Keratinocyte (primary cell): ENCODE results near the gene CSK. TPM values are rescaled to one million over a fixed set of nuclear protein-coding genes. Genes with fewer than 3 reads are reported as not detected.

Experiments used
- DNase-seq: peaks from one replicate; pipeline ENCODE4 v3.0.0-alpha.2; 2011; ENCODE audit warnings: low read depth, missing footprints, low spot score
- FAIRE-seq: peaks from 2 replicates; lab custom pipeline; 2011; peaks lifted over from hg19 to GRCh38; lab: Jason Lieb, UNC
- H2AFZ ChIP-seq: 2 replicates; pipeline ENCODE4 v1.6.0; 2012; ENCODE audit warnings: low read length, control low read depth, inconsistent platforms; ENCODE audit not compliant: control insufficient read depth
- H3K27ac ChIP-seq: 2 replicates; pipeline ENCODE4 v1.5.1; 2011; ENCODE audit warnings: low read length; ENCODE audit not compliant: control insufficient read depth, insufficient read depth
- H3K27me3 ChIP-seq: 3 replicates; pipeline ENCODE4 v1.6.0; 2011; ENCODE audit warnings: low read length; ENCODE audit not compliant: control insufficient read depth, insufficient read depth; ENCODE audit errors: extremely low read depth
- H3K36me3 ChIP-seq, 2 experiments: 2 replicates in 1 of 2; 3 replicates in 1 of 2; pipeline ENCODE4 v1.5.1; 2011; ENCODE audit warnings: low read length in 2 of 2, mild to moderate bottlenecking in 1 of 2; ENCODE audit not compliant: control insufficient read depth in 2 of 2, insufficient read depth in 2 of 2; ENCODE audit errors: extremely low read depth in 1 of 2
- H3K4me1 ChIP-seq: 3 replicates; pipeline ENCODE4 v1.5.1; 2011; ENCODE audit warnings: low read length; ENCODE audit not compliant: control insufficient read depth, insufficient read depth; ENCODE audit errors: extremely low read depth
- H3K4me2 ChIP-seq: 3 replicates; pipeline ENCODE4 v1.6.0; 2011; ENCODE audit warnings: low read depth, low read length; ENCODE audit not compliant: control insufficient read depth, insufficient read depth; ENCODE audit errors: extremely low read depth
- H3K4me3 ChIP-seq, 3 experiments: fragments of 200-600 bp in 1 of 3; sonication (generic) in 1 of 3; 2 replicates in 2 of 3; 3 replicates in 1 of 3; pipeline ENCODE4 v1.5.1; 2011 to 2016; ENCODE audit warnings: low read length in 3 of 3, mild to moderate bottlenecking in 3 of 3, control low read depth in 2 of 3, inconsistent platforms in 1 of 3, low read depth in 1 of 3, mixed read lengths in 1 of 3, mixed run types in 1 of 3, moderate library complexity in 1 of 3; ENCODE audit not compliant: control insufficient read depth in 2 of 3, insufficient read depth in 2 of 3; ENCODE audit errors: extremely low read depth in 1 of 3
- H3K79me2 ChIP-seq: 2 replicates; pipeline ENCODE4 v1.6.0; 2012; ENCODE audit warnings: low read length; ENCODE audit not compliant: control insufficient read depth, insufficient read depth
- H3K9ac ChIP-seq: 3 replicates; pipeline ENCODE4 v1.6.0; 2011; ENCODE audit warnings: low read length; ENCODE audit not compliant: control insufficient read depth, insufficient read depth; ENCODE audit errors: extremely low read depth
- H3K9me1 ChIP-seq: 3 replicates; pipeline ENCODE4 v1.6.0; 2011; ENCODE audit warnings: low read length; ENCODE audit not compliant: control insufficient read depth, insufficient read depth; ENCODE audit errors: extremely low read depth
- H3K9me3 ChIP-seq: 2 replicates; pipeline ENCODE4 v1.5.1; 2012; ENCODE audit warnings: low read depth, low read length; ENCODE audit not compliant: control insufficient read depth
- H4K20me1 ChIP-seq: 3 replicates; pipeline ENCODE4 v1.6.0; 2011; ENCODE audit warnings: low read length; ENCODE audit not compliant: control insufficient read depth, insufficient read depth; ENCODE audit errors: extremely low read depth
- EZH2 ChIP-seq: IDR thresholded peaks from one replicate; pipeline ENCODE4 v1.6.1; 2012; ENCODE audit warnings: inconsistent platforms, mild to moderate bottlenecking, low read length, moderate library complexity
- dilution Hi-C: fragments of 300-500 bp; cut with MboI; formaldehyde crosslinking; loops from one replicate; pipeline ENCODE4 v1.7.0; 2020; ENCODE audit warnings: low sequenced_read_pairs; ENCODE audit not compliant: extremely low pct_ligation_motif_present
- polyA plus RNA-seq, 5 experiments: library from polyadenylated mRNA; depleted of rRNA in 3 of 5; stranded (reverse) in 3 of 5; stranded (forward) in 1 of 5; unstranded in 1 of 5; fragments of >200 nt; gene quantifications; 1 replicate in 1 of 5; 2 replicates in 3 of 5; 3 replicates in 1 of 5; pipeline versions ENCODE4 v1.2.1 to v1.2.3, GENCODE V29; 2011 to 2012; ENCODE audit warnings: missing spikeins in 2 of 5, low read depth in 1 of 5, low replicate concordance in 1 of 5
- TF ChIP-seq, protein P1 (sequence below), 3 experiments: IDR thresholded peaks in 1 of 3; conservative IDR thresholded peaks in 1 of 3; optimal IDR thresholded peaks in 1 of 3; 2 replicates in 2 of 3; 3 replicates in 1 of 3; pipeline versions ENCODE3 to v1.5.1; 2011; ENCODE audit warnings: low read length in 3 of 3, mild to moderate bottlenecking in 3 of 3, moderate library complexity in 2 of 3, control low read depth in 1 of 3, inconsistent platforms in 1 of 3; ENCODE audit not compliant: insufficient read depth in 2 of 3; ENCODE audit errors: extremely low read depth in 1 of 3

The CSK gene
- polyA plus RNA-seq, 1 donor (not counting 4 experiments of a cell fraction or from before 2014, with no cell fraction given), result 17.2 TPM

DNA sequence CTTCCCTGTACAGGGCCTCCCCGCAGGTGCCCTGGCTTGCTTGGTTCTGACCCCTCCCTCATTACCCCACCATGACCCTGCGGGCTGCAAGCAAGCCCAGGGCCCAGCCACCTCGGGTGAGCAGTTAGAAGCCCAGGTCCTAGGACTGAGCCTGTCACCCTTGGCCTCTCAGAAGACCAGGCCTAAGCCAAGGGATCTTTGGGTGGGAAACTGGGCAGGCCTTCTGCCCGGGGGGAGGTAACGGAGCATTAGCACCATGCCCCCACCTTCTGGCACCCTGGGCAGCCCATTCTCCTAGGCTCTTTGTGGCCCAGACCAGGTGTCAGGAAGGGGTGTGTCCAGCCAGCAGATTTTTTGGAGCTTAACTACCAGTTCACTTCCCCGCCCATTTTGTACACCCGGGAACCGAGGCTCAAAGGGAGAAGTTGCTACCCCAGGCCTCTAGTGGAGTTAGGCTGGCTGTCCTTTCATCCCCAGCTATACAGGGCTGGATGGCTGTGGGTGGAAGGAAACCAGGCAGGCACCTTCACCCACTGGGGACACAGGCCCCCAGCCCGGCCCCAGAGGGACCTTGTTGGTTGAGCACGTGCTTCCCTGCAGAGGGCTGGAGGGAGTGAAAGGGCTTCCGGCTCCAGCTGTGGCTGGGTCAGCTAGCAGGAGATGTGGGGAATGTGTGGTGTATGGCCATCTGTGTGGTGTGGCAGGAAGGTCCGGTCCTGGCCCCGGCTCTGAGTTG lies 1.4 kb downstream of the CSK start:
- H3K4me1 ChIP-seq, result peaks cover 63% of the 10 kb centered on the region
- TF ChIP-seq EZH2, result no peak
- TF ChIP-seq, protein P1, sequence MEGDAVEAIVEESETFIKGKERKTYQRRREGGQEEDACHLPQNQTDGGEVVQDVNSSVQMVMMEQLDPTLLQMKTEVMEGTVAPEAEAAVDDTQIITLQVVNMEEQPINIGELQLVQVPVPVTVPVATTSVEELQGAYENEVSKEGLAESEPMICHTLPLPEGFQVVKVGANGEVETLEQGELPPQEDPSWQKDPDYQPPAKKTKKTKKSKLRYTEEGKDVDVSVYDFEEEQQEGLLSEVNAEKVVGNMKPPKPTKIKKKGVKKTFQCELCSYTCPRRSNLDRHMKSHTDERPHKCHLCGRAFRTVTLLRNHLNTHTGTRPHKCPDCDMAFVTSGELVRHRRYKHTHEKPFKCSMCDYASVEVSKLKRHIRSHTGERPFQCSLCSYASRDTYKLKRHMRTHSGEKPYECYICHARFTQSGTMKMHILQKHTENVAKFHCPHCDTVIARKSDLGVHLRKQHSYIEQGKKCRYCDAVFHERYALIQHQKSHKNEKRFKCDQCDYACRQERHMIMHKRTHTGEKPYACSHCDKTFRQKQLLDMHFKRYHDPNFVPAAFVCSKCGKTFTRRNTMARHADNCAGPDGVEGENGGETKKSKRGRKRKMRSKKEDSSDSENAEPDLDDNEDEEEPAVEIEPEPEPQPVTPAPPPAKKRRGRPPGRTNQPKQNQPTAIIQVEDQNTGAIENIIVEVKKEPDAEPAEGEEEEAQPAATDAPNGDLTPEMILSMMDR (optimal IDR thresholded peaks at IDR 0.05 in 1 of 3, IDR thresholded peaks at IDR 0.05 in 1 of 3, conservative IDR thresholded peaks at IDR 0.05 in 1 of 3; ENCODE audit: extremely low read depth in 1 of 3, insufficient read depth in 2 of 3, low read length in 3 of 3), result no peak
- no peak for DNase-seq

DNA sequence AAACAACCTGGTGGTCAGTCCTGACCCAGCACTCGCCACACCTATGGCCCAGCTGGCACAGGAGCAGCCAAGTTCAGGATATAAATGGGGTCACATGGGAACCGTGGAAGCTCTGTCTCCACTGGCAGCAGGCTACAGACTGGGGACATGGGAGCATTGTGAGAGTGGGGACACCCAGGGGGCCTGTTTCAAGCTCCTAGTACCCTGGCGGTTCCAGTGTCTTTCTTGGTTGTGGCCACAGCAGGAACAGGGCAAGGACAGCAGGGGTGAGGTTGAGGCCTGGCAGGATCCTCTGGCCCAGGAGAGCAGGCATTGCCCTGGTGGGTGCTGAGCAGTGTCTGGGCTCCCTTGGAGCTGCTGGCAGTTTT lies 1.9 kb downstream of the CSK start:
- peaks cover 3 to 5% of the 10 kb centered on the region in 2 experiments for H3K36me3 ChIP-seq
- H2AFZ ChIP-seq, result no peak overlapping the region
- H4K20me1 ChIP-seq, result peaks cover 15% of the 10 kb centered on the region
- H3K27ac ChIP-seq, result peak overlapping the region; percentile 55
- DNase-seq (no peak), FAIRE-seq (no peak)
- peaks cover 14% of the 10 kb centered on the region for H3K9me1 ChIP-seq
- H3K4me3 ChIP-seq, result peak overlapping the region; percentile 75 to 92 (median 79)
- peaks cover 64% of the 10 kb centered on the region for H3K79me2 ChIP-seq
- no peaks in the 10 kb centered on the region for H3K27me3 ChIP-seq
- no peaks in the 10 kb centered on the region for H3K9me3 ChIP-seq
- peak overlapping the region; percentile 81 for H3K9ac ChIP-seq
- dilution Hi-C loops, result no loop called here
- H3K4me1 ChIP-seq, result peaks cover 68% of the 10 kb centered on the region
- no peak for TF ChIP-seq EZH2
- TF ChIP-seq, protein P1 (optimal IDR thresholded peaks at IDR 0.05 in 1 of 3, IDR thresholded peaks at IDR 0.05 in 1 of 3, conservative IDR thresholded peaks at IDR 0.05 in 1 of 3; ENCODE audit: extremely low read depth in 1 of 3, insufficient read depth in 2 of 3, low read length in 3 of 3), result no peak
- peak overlapping the region; percentile 100 for H3K4me2 ChIP-seq

More for the DNA sequence above, 1.4 kb downstream of the CSK start:
- H3K9ac ChIP-seq, result peak overlapping the region; percentile 81
- peak overlapping the region; percentile 55 for H3K27ac ChIP-seq
- peak overlapping the region; percentile 100 for H3K4me2 ChIP-seq
- dilution Hi-C loops, result no loop called here
- FAIRE-seq, result no peak
- peaks cover 11% of the 10 kb centered on the region for H3K9me1 ChIP-seq
- no peaks in the 10 kb centered on the region for H3K27me3 ChIP-seq
- H2AFZ ChIP-seq, result no peak overlapping the region
- peaks cover 13% of the 10 kb centered on the region for H4K20me1 ChIP-seq
- H3K4me3 ChIP-seq, result peak overlapping the region; percentile 75 to 92 (median 79)
- H3K9me3 ChIP-seq, result no peaks in the 10 kb centered on the region
- H3K36me3 ChIP-seq, result peaks cover 3 to 5% of the 10 kb centered on the region in 2 experiments
- peaks cover 58% of the 10 kb centered on the region for H3K79me2 ChIP-seq
